ENCODE measurements around the gene IFT80.
"Not testable (repeated sequence)": the region's sequence is repeated elsewhere in the genome, so short reads cannot be mapped to it uniquely, and the experiment has no call there.

IFT80 gene

GRCh38 chr3:160355826-160356225 is 43.2 kb downstream of the IFT80 start:
- no peak for FAIRE-seq

- no peak for FAIRE-seq
Observed at GRCh38 chr3:160346511-160346910, 52.5 kb downstream of the IFT80 start.

- FAIRE-seq: peak; percentile 96
Observed at GRCh38 chr3:160343132-160343531, 55.9 kb downstream of the IFT80 start.

GRCh38 chr3:160340351-160340750 is 58.7 kb downstream of the IFT80 start:
- no peak for FAIRE-seq

GRCh38 chr3:160331127-160331937 is 67.7 kb downstream of the IFT80 start:
- no peak for FAIRE-seq

- FAIRE-seq: no peak
Observed at GRCh38 chr3:160330690-160331089, 68.3 kb downstream of the IFT80 start.

- no peak for FAIRE-seq
Observed at GRCh38 chr3:160330109-160330508, 68.9 kb downstream of the IFT80 start.

GRCh38 chr3:160326286-160326685 is 72.7 kb downstream of the IFT80 start:
- not testable (repeated sequence) for FAIRE-seq

GRCh38 chr3:160321821-160322220 is 77.2 kb downstream of the IFT80 start:
- FAIRE-seq: not testable (repeated sequence)

- no peak for FAIRE-seq
Observed at GRCh38 chr3:160319322-160319721, 79.7 kb downstream of the IFT80 start.

GRCh38 chr3:160314995-160315394 is 84.0 kb downstream of the IFT80 start:
- no peak for FAIRE-seq

- no peak for FAIRE-seq
Observed at GRCh38 chr3:160312014-160312624, 86.9 kb downstream of the IFT80 start.

GRCh38 chr3:160302806-160303205 is 96.2 kb downstream of the IFT80 start:
- FAIRE-seq: no peak

- FAIRE-seq: no peak
Observed at GRCh38 chr3:160296591-160296990, 102.4 kb downstream of the IFT80 start.

- FAIRE-seq: no peak
Observed at GRCh38 chr3:160291909-160292299, 107.1 kb downstream of the IFT80 start.

GRCh38 chr3:160291290-160291908 is 107.6 kb downstream of the IFT80 start:
- no peak for FAIRE-seq

GRCh38 chr3:160287666-160288065 is 111.4 kb downstream of the IFT80 start:
- FAIRE-seq: no peak

GRCh38 chr3:160286231-160286630 is 112.8 kb downstream of the IFT80 start:
- FAIRE-seq: no peak

GRCh38 chr3:160280836-160281235 is 118.2 kb downstream of the IFT80 start:
- no peak for FAIRE-seq

GRCh38 chr3:160279657-160280056 is 119.4 kb downstream of the IFT80 start:
- no peak for FAIRE-seq

- no peak for FAIRE-seq
Observed at GRCh38 chr3:160278210-160278609, 120.8 kb downstream of the IFT80 start.

GRCh38 chr3:160265088-160265487 is 133.9 kb downstream of the IFT80 start:
- FAIRE-seq: no peak

- FAIRE-seq: no peak
Observed at GRCh38 chr3:160260587-160261270, 138.3 kb downstream of the IFT80 start.
